ENCODE measurements around the gene CNTNAP5.

CNTNAP5 gene

GRCh38 chr2:124065636-124066035 lies 40.5 kb downstream of the CNTNAP5 start:
- DNase-seq, result no peak

- DNase-seq, result no peak
These were observed 41.7 kb downstream of the CNTNAP5 start for GRCh38 chr2:124066776-124067175.

- no peak for DNase-seq
These were observed 54.0 kb downstream of the CNTNAP5 start for GRCh38 chr2:124079045-124079444.

- no peak for DNase-seq
These were observed 55.4 kb downstream of the CNTNAP5 start for GRCh38 chr2:124080281-124081153.

GRCh38 chr2:124081154-124081716 lies 56.1 kb downstream of the CNTNAP5 start:
- no peak for DNase-seq

- no peak for DNase-seq
These were observed 63.5 kb downstream of the CNTNAP5 start for GRCh38 chr2:124088616-124089015.

GRCh38 chr2:124091721-124092120 lies 66.6 kb downstream of the CNTNAP5 start:
- no peak for DNase-seq

- DNase-seq, result no peak
These were observed 67.6 kb downstream of the CNTNAP5 start for GRCh38 chr2:124092651-124093050.

- no peak for DNase-seq
These were observed 79.8 kb downstream of the CNTNAP5 start for GRCh38 chr2:124104914-124105313.

- DNase-seq, result no peak
These were observed 87.1 kb downstream of the CNTNAP5 start for GRCh38 chr2:124112206-124112605.

- no peak for DNase-seq
These were observed 87.9 kb downstream of the CNTNAP5 start for GRCh38 chr2:124112966-124113365.

GRCh38 chr2:124120246-124120645 lies 95.2 kb downstream of the CNTNAP5 start:
- DNase-seq, result no peak

- no peak for DNase-seq
These were observed 96.0 kb downstream of the CNTNAP5 start for GRCh38 chr2:124121106-124121505.

GRCh38 chr2:124121760-124122275 lies 96.7 kb downstream of the CNTNAP5 start:
- no peak for DNase-seq

- DNase-seq, result no peak
These were observed 97.3 kb downstream of the CNTNAP5 start for GRCh38 chr2:124122340-124122739.

- no peak for DNase-seq
These were observed 106.2 kb downstream of the CNTNAP5 start for GRCh38 chr2:124131276-124131675.

- no peak for DNase-seq
These were observed 111.0 kb downstream of the CNTNAP5 start for GRCh38 chr2:124136110-124136509.

GRCh38 chr2:124138076-124138475 lies 113.0 kb downstream of the CNTNAP5 start:
- DNase-seq, result no peak

GRCh38 chr2:124145982-124146381 lies 120.9 kb downstream of the CNTNAP5 start:
- no peak for DNase-seq

GRCh38 chr2:124147552-124147951 lies 122.5 kb downstream of the CNTNAP5 start:
- DNase-seq, result no peak

GRCh38 chr2:124149571-124149970 lies 124.5 kb downstream of the CNTNAP5 start:
- no peak for DNase-seq

- DNase-seq, result no peak
These were observed 126.6 kb downstream of the CNTNAP5 start for GRCh38 chr2:124151691-124152090.

GRCh38 chr2:124153713-124154112 lies 128.6 kb downstream of the CNTNAP5 start:
- DNase-seq, result no peak

- DNase-seq, result no peak
These were observed 134.1 kb downstream of the CNTNAP5 start for GRCh38 chr2:124159166-124159565.

Data from stimulated activated naive CD4-positive, alpha-beta T cell treated with Interleukin-2 at 50 U/mL for 16 hours (primary cell).